HT1080 (cell line): Measurements from ENCODE around the gene USH1C. TPM values are rescaled to one million over a fixed set of nuclear protein-coding genes. Genes with fewer than 3 reads are reported as not detected.

Experiments
- total RNA-seq: library from RNA; depleted of rRNA; stranded (reverse); fragments of >200 nt; shearing (Covaris generic); gene quantifications from 2 replicates; pipeline ENCODE4 v1.2.3, GENCODE V29; 2014; rRNA removed

USH1C gene
- total RNA-seq, 1 experiment from 2014 or later = not detected

Other genes starting within 250 kb of the USH1C start
- 0.27 and 0.53 TPM in 2 replicates for gene NCR3LG1, start 192.6 kb downstream of the USH1C start, total RNA-seq
- 0.33 and 0.82 TPM in 2 replicates for gene KCNJ11, start 155.8 kb downstream of the USH1C start, total RNA-seq
- not detected in 2 replicates for gene ABCC8, start 67.6 kb downstream of the USH1C start, total RNA-seq
- not detected in 2 replicates for gene OTOG, start 2.8 kb upstream of the USH1C start, total RNA-seq
- not detected in 2 replicates for gene MYOD1, start 175.2 kb upstream of the USH1C start, total RNA-seq
- 0.10 TPM in 1 of 2 replicates, not detected in the other for gene KCNC1, start 190.4 kb upstream of the USH1C start, total RNA-seq